ENCODE measurements around the gene MAJIN. TPM values are rescaled to one million over a fixed set of nuclear protein-coding genes. Genes with fewer than 3 reads are reported as not detected.

Gene MAJIN
- total RNA-seq, 1 experiment from 2014 or later, result not detected

DNA sequence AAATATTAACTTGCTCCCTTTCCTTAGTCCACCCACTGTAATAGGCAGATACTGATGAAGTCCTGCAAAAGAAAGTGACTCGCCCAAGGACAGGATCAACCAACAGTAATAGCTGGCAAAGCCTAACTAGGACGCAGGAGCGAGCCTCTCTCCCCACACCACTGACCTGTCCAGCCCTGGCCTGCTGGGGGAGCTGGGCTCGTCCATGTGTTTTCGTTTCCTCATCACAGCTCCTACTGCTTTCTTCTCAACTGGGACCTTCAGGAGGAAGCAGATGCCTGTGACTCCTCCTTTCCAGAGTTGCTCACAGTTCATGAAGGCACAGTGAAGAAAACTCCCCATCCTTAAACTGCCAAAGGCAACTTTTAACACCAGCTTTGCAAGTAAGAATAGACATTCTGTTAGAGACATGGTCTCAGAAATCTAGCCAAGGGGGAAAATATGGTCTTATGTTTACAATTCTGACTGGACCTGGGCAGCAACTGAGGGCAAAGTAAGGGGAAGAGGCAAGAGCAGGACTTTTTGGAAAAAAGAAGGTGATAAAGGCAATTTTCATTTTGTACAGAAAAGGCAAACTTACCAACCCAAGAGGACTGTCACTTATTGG is 24.6 kb downstream of the MAJIN start:
- ChIA-PET POLR2A (interaction anchor here (0.7 kb wide), 1 partner anchor 136 kb away, joined by 3 read pairs; the partner anchor contains the start of gene CDCA5), CTCF (interaction anchor here (0.5 to 2.2 kb wide), 3 partner anchors 12 to 104 kb away, joined by 3 to 10 read pairs (median 6); partner anchors contain the start of genes ARL2 and GPHA2)
- Mint-ChIP-seq H3K4me3 (no peak overlapping the region), H3K4me1 (no peaks in the 10 kb centered on the region), H3K9me3 (no peaks in the 10 kb centered on the region), H3K36me3 (no peaks in the 10 kb centered on the region), H3K27ac (no peak overlapping the region), H3K27me3 (ENCODE audit: low read depth) (peaks cover 9% of the 10 kb centered on the region)
- no peak for ATAC-seq
- no peak for DNase-seq (ENCODE audit: low spot score)
- TF ChIP-seq ATF1 (CRISPR knock-in tag; IDR thresholded peaks at IDR 0.05) (no peak), RORB (CRISPR knock-in tag; IDR thresholded peaks at IDR 0.05) (no peak), GRHL2 (CRISPR knock-in tag; IDR thresholded peaks at IDR 0.05; ENCODE audit: insufficient replicate concordance, severe bottlenecking) (no peak), SOX15 (CRISPR knock-in tag; IDR thresholded peaks at IDR 0.05) (no peak), CBFB (CRISPR knock-in tag; IDR thresholded peaks at IDR 0.05; ENCODE audit: low read depth) (no peak), JUN (CRISPR knock-in tag; IDR thresholded peaks at IDR 0.05) (no peak), OVOL2 (CRISPR knock-in tag; IDR thresholded peaks at IDR 0.05; ENCODE audit: borderline replicate concordance) (no peak)

DNA sequence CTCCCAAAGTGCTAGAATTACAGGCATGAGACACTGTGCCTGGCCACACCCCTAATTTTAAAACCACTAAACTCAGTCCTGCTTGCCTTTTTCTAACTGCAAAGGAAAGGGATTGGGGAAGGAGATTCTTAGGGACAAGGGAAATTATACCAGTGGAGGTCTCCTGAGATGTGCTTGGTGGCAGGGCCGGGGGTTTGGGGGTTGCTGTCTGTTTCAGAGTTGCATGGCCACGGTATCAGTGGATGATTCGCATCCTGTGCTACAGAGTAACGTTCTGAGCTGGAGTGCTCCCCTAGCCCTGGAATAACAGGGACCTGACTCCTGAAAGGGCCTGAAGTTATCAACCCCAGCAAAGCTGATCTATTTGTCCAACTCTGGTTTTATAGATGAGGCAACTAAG is 35.4 kb downstream of the MAJIN start:
- no peaks in the 10 kb centered on the region; the same call in 1 of the 2 replicates for H3K36me3 Mint-ChIP-seq
- H3K27ac Mint-ChIP-seq, result no peak overlapping the region
- TF ChIP-seq, protein P1, sequence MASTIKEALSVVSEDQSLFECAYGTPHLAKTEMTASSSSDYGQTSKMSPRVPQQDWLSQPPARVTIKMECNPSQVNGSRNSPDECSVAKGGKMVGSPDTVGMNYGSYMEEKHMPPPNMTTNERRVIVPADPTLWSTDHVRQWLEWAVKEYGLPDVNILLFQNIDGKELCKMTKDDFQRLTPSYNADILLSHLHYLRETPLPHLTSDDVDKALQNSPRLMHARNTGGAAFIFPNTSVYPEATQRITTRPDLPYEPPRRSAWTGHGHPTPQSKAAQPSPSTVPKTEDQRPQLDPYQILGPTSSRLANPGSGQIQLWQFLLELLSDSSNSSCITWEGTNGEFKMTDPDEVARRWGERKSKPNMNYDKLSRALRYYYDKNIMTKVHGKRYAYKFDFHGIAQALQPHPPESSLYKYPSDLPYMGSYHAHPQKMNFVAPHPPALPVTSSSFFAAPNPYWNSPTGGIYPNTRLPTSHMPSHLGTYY (CRISPR knock-in tag; IDR thresholded peaks at IDR 0.05), result no peak
- TF ChIP-seq EMX1 (CRISPR knock-in tag; IDR thresholded peaks at IDR 0.05) (no peak), KAT7 (CRISPR knock-in tag; IDR thresholded peaks at IDR 0.05; ENCODE audit: borderline replicate concordance) (no peak), PRRX2 (CRISPR knock-in tag; IDR thresholded peaks at IDR 0.05) (no peak), GRHL2 (CRISPR knock-in tag; IDR thresholded peaks at IDR 0.05; ENCODE audit: insufficient replicate concordance, severe bottlenecking) (no peak), ZBTB21 (CRISPR knock-in tag; IDR thresholded peaks at IDR 0.05; ENCODE audit: borderline replicate concordance) (no peak), NFATC4 (CRISPR knock-in tag; IDR thresholded peaks at IDR 0.05) (no peak), ESRRA (CRISPR knock-in tag; IDR thresholded peaks at IDR 0.05; ENCODE audit: borderline replicate concordance) (no peak)
- TF ChIP-seq, protein P2, sequence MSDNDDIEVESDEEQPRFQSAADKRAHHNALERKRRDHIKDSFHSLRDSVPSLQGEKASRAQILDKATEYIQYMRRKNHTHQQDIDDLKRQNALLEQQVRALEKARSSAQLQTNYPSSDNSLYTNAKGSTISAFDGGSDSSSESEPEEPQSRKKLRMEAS (CRISPR knock-in tag; IDR thresholded peaks at IDR 0.05), result no peak
- ATAC-seq (no peak), DNase-seq (ENCODE audit: low spot score) (no peak)
- H3K4me3 Mint-ChIP-seq, result no peak overlapping the region
- peaks cover 24% of the 10 kb centered on the region for H3K4me1 Mint-ChIP-seq
- ChIA-PET POLR2A (no interaction called here), CTCF (interaction anchor here (0.6 to 4.3 kb wide), 9 partner anchors 11 to 174 kb away, joined by 3 to 30 read pairs (median 6); partner anchors contain the start of gene ARL2)
- peaks cover 4% of the 10 kb centered on the region; the same call in 1 of the 2 replicates for H3K27me3 Mint-ChIP-seq (ENCODE audit: low read depth)
- no peaks in the 10 kb centered on the region for H3K9me3 Mint-ChIP-seq

DNA sequence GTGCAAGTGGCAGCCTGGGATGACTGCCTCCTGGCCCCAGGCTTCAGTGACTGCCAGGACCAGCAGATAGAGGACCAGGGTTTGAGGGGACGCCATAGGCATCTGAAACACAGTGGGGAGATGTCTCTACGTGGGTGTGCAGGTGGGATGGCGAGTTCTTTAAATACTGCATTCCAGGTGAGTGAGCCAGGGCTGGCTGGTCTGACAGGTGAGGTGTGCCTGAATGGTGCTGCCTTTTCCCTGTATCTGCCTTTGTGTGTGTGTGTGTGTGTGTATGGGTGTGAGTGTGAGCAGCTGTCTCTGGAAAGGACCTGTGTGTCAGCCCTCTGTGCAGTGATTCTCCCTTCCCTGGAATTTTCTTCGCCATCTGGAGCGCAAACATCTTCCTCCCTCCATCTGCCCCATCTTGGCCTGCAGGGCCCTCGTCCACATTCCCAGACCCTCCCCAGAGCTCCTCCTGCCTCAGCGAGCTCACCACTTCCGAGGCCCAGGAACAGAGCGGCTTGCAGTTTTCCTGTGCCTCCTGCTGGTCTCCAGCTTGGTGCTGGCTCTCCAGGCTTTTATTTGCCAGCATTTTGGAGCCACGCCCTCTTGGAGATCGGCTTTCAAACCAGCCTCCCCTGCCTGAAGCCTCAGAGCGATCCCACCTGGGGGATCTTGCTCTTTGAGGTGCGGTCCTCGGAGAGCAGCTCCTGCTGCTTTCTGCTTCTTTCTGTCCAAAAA is 36.4 kb downstream of the MAJIN start, which contains the start of gene GPHA2:
Gene GPHA2 (minus strand): TSS at position 535 of the 723 bp plus-strand sequence. CDS start 433 bp downstream, at position 102.
- Mint-ChIP-seq H3K4me3 (peak within 1 kb of the TSS; percentile 50), H3K27ac (peak within 1 kb of the TSS; percentile 90), H3K9me3 (no peaks in the 10 kb centered on the region), H3K4me1 (peaks cover 24% of the 10 kb centered on the region), H3K36me3 (peaks cover 3% of the 10 kb centered on the region), H3K27me3 (ENCODE audit: low read depth) (no peaks in the 10 kb centered on the region)
- DNase-seq (ENCODE audit: low spot score) (peak; percentile 80), ATAC-seq (peak; percentile 88)
- CTCF ChIA-PET, result interaction anchor here (0.8 to 4.3 kb wide), 12 partner anchors 9 to 175 kb away, joined by 3 to 30 read pairs (median 6); partner anchors contain the start of genes ARL2, BATF2 and MAJIN
- TF ChIP-seq, protein P3, sequence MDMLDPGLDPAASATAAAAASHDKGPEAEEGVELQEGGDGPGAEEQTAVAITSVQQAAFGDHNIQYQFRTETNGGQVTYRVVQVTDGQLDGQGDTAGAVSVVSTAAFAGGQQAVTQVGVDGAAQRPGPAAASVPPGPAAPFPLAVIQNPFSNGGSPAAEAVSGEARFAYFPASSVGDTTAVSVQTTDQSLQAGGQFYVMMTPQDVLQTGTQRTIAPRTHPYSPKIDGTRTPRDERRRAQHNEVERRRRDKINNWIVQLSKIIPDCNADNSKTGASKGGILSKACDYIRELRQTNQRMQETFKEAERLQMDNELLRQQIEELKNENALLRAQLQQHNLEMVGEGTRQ (CRISPR knock-in tag; IDR thresholded peaks at IDR 0.05), result no peak
- TF ChIP-seq SP1 (CRISPR knock-in tag; conservative IDR thresholded peaks at IDR 0.05), result peak; percentile 52; the same call in 1 of the 2 replicates
- POLR2A ChIA-PET, result interaction anchor here (0.8 to 1.2 kb wide), 3 partner anchors 11 to 66 kb away, joined by 3 to 6 read pairs (median 3); partner anchors contain the start of gene PPP2R5B

All from WTC11 (cell line).